H1 (cell line): ENCODE measurements around the gene ABHD12. TPM values are rescaled to one million over a fixed set of nuclear protein-coding genes. Genes with fewer than 3 reads are reported as not detected.

ENCODE experiments used
- CTCF ChIA-PET: fragments of 300-600 bp; sonication (Branson Sonifier 250); formaldehyde crosslinking; loops from one replicate; lab custom pipeline; 2021; ENCODE audit not compliant: partially characterized antibody; lab: Charles Lee
- POLR2A ChIA-PET: fragments of 300-600 bp; sonication (Branson Sonifier 250); formaldehyde crosslinking; loops from one replicate; lab custom pipeline; 2021; ENCODE audit warnings: inconsistent platforms; ENCODE audit not compliant: partially characterized antibody; lab: Charles Lee
- DNase-seq, 2 experiments: peaks; one replicate each; pipeline versions ENCODE4 v3.0.0 to v3.0.0-alpha.2; 2010 to 2022; ENCODE audit warnings: low spot score in 2 of 2, low read depth in 1 of 2, mixed read lengths in 1 of 2
- FAIRE-seq: peaks from 2 replicates; lab custom pipeline; 2011; peaks lifted over from hg19 to GRCh38; lab: Jason Lieb, UNC
- H2AFZ ChIP-seq: 2 replicates; pipeline ENCODE4 v1.8.1; 2012; ENCODE audit warnings: low read length, inconsistent platforms
- H2AK5ac ChIP-seq: 2 replicates; pipeline ENCODE4 v1.6.1; 2013; ENCODE audit warnings: low read depth, low read length
- H2BK120ac ChIP-seq: replicated peaks from 2 replicates; pipeline ENCODE3; 2013; ENCODE audit warnings: low read depth, low read length, inconsistent platforms
- H2BK12ac ChIP-seq: 2 replicates; pipeline ENCODE4 v1.6.1; 2013; ENCODE audit warnings: low read depth, low read length
- H2BK15ac ChIP-seq: 2 replicates; pipeline ENCODE4 v1.6.1; 2013; ENCODE audit warnings: low read length
- H2BK20ac ChIP-seq: 2 replicates; pipeline ENCODE4 v1.6.1; 2013; ENCODE audit warnings: low read length
- H2BK5ac ChIP-seq: 2 replicates; pipeline ENCODE4 v1.6.1; 2013; ENCODE audit warnings: low read depth, low read length
- H3K14ac ChIP-seq: 2 replicates; pipeline ENCODE4 v1.6.1; 2013; ENCODE audit warnings: inconsistent platforms; ENCODE audit not compliant: insufficient read length
- H3K18ac ChIP-seq: 2 replicates; pipeline ENCODE4 v1.6.1; 2013; ENCODE audit warnings: low read length; ENCODE audit errors: extremely low read depth
- H3K23ac ChIP-seq: 2 replicates; pipeline ENCODE4 v1.6.1; 2013; ENCODE audit warnings: inconsistent platforms; ENCODE audit not compliant: insufficient read length
- H3K23me2 ChIP-seq: 2 replicates; pipeline ENCODE4 v1.6.1; 2013; ENCODE audit warnings: low read depth, low read length
- H3K27ac ChIP-seq: 2 replicates; pipeline ENCODE4 v1.6.1; 2011; ENCODE audit warnings: low read depth, low read length, inconsistent platforms
- H3K27me3 ChIP-seq, 4 experiments: replicated peaks in 1 of 4; 1 replicate in 1 of 4; 2 replicates in 3 of 4; pipeline versions ENCODE4 v1.6.1 to v1.8.1; 2011 to 2013; ENCODE audit warnings: low read length in 3 of 4, mild to moderate bottlenecking in 3 of 4, inconsistent platforms in 2 of 4, mixed read lengths in 2 of 4, moderate library complexity in 1 of 4; ENCODE audit not compliant: control insufficient read depth in 3 of 4, insufficient read depth in 3 of 4; ENCODE audit errors: extremely low read depth in 1 of 4
- H3K36me3 ChIP-seq, 4 experiments: 2 replicates each; pipeline versions ENCODE4 v1.6.1 to v1.8.1; 2011 to 2013; ENCODE audit warnings: mild to moderate bottlenecking in 4 of 4, low read length in 3 of 4, moderate library complexity in 2 of 4, control low read depth in 1 of 4, inconsistent platforms in 1 of 4; ENCODE audit not compliant: insufficient read depth in 4 of 4, control insufficient read depth in 2 of 4
- H3K4ac ChIP-seq: replicated peaks from 2 replicates; pipeline ENCODE3; 2013; ENCODE audit warnings: low read length, low read depth, mixed read lengths, inconsistent platforms; ENCODE audit not compliant: insufficient read length
- H3K4me1 ChIP-seq, 4 experiments: replicated peaks in 1 of 4; 1 replicate in 1 of 4; 2 replicates in 3 of 4; pipeline versions ENCODE4 v1.6.1 to v1.8.1; 2011 to 2013; ENCODE audit warnings: low read length in 3 of 4, inconsistent platforms in 2 of 4, mixed read lengths in 1 of 4; ENCODE audit not compliant: insufficient read depth in 4 of 4, control insufficient read depth in 3 of 4
- H3K4me2 ChIP-seq, 2 experiments: 2 replicates each; pipeline versions ENCODE4 v1.6.1 to v1.8.1; 2011 to 2013; ENCODE audit warnings: low read depth in 2 of 2, low read length in 2 of 2, control low read depth in 1 of 2, inconsistent platforms in 1 of 2, mild to moderate bottlenecking in 1 of 2; ENCODE audit not compliant: insufficient read depth in 1 of 2
- H3K4me3 ChIP-seq, 4 experiments: fragments of 200-600, 300-600 bp in 1 of 4; sonication (generic), shearing (Covaris generic), sonication (Bioruptor Twin) in 1 of 4; 2 replicates each; pipeline versions ENCODE4 v1.5.1 to v1.8.1; 2011 to 2016; ENCODE audit warnings: low read length in 4 of 4, low read depth in 3 of 4, control low read depth in 2 of 4, inconsistent platforms in 2 of 4, mild to moderate bottlenecking in 2 of 4, mixed read lengths in 1 of 4, moderate library complexity in 1 of 4; ENCODE audit not compliant: insufficient read depth in 2 of 4; ENCODE audit errors: extremely low read depth in 1 of 4
- H3K56ac ChIP-seq: replicated peaks from 2 replicates; pipeline ENCODE3; 2013; ENCODE audit warnings: low read depth, mild to moderate bottlenecking, mixed read lengths, low read length, inconsistent platforms; ENCODE audit not compliant: insufficient read length
- H3K79me1 ChIP-seq: 2 replicates; pipeline ENCODE4 v1.6.1; 2013; ENCODE audit warnings: low read depth, low read length, control low read depth
- H3K79me2 ChIP-seq, 2 experiments: 2 replicates each; pipeline versions ENCODE4 v1.6.1 to v1.8.1; 2012 to 2013; ENCODE audit warnings: low read length in 2 of 2, mild to moderate bottlenecking in 2 of 2, inconsistent platforms in 1 of 2; ENCODE audit not compliant: insufficient read depth in 2 of 2, control insufficient read depth in 1 of 2
- H3K9ac ChIP-seq, 4 experiments: replicated peaks in 1 of 4; 1 replicate in 1 of 4; 2 replicates in 3 of 4; pipeline versions ENCODE4 v1.6.1 to v1.8.1; 2011 to 2013; ENCODE audit warnings: low read depth in 3 of 4, low read length in 3 of 4, control low read depth in 2 of 4, mild to moderate bottlenecking in 2 of 4, moderate library complexity in 2 of 4, inconsistent platforms in 1 of 4; ENCODE audit errors: extremely low read depth in 1 of 4
- H3K9me3 ChIP-seq, 2 experiments: 2 replicates each; pipeline versions ENCODE4 v1.6.1 to v1.8.1; 2012 to 2013; ENCODE audit warnings: mild to moderate bottlenecking in 2 of 2, moderate library complexity in 2 of 2, control low read depth in 1 of 2, inconsistent platforms in 1 of 2, low read depth in 1 of 2, low read length in 1 of 2, mixed read lengths in 1 of 2; ENCODE audit not compliant: insufficient read depth in 2 of 2
- H4K20me1 ChIP-seq, 2 experiments: replicated peaks in 1 of 2; 2 replicates each; pipeline versions ENCODE3 to v1.8.1; 2011 to 2013; ENCODE audit warnings: inconsistent platforms in 2 of 2, low read length in 2 of 2, mild to moderate bottlenecking in 1 of 2; ENCODE audit not compliant: insufficient read depth in 2 of 2, control insufficient read depth in 1 of 2
- H4K5ac ChIP-seq: 2 replicates; pipeline ENCODE4 v1.6.1; 2013; ENCODE audit warnings: low read length, low read depth, mixed read lengths, inconsistent platforms; ENCODE audit not compliant: insufficient read length
- H4K8ac ChIP-seq: 2 replicates; pipeline ENCODE4 v1.8.0; 2013; ENCODE audit warnings: mild to moderate bottlenecking, moderate library complexity, low read length, inconsistent platforms; ENCODE audit not compliant: insufficient read depth; ENCODE audit errors: extremely low read depth
- H4K91ac ChIP-seq: replicated peaks from 2 replicates; pipeline ENCODE3; 2013; ENCODE audit warnings: low read length, mixed read lengths, inconsistent platforms; ENCODE audit not compliant: insufficient read length
- CBX8 ChIP-seq: fragments of 300-800, 300-1000 bp; sonication (generic); IDR thresholded peaks from 2 replicates; pipeline ENCODE4 v1.7.1; 2016; ENCODE audit warnings: low read depth, low read length, borderline replicate concordance
- CREB1 ChIP-seq: IDR thresholded peaks from 2 replicates; pipeline ENCODE4 v1.6.1; 2012; ENCODE audit warnings: inconsistent platforms
- CTBP2 ChIP-seq: IDR thresholded peaks from 2 replicates; pipeline ENCODE4 v1.7.0; 2011; ENCODE audit warnings: borderline replicate concordance, mild to moderate bottlenecking, moderate library complexity, mixed read lengths, low read length; ENCODE audit not compliant: insufficient read depth, insufficient read length
- SIN3A ChIP-seq, 2 experiments: IDR thresholded peaks in 1 of 2; conservative IDR thresholded peaks in 1 of 2; 2 replicates each; pipeline ENCODE4 v1.6.1; 2011 to 2012; ENCODE audit warnings: low read length in 2 of 2, improper control_type of control experiment in 1 of 2, low read depth in 1 of 2, mild to moderate bottlenecking in 1 of 2
- SP1 ChIP-seq: IDR thresholded peaks from 2 replicates; pipeline ENCODE4 v1.6.1; 2011; ENCODE audit warnings: low read depth, low read length
- TEAD4 ChIP-seq: IDR thresholded peaks from 2 replicates; pipeline ENCODE4 v1.6.1; 2012; ENCODE audit warnings: low read depth, low read length, inconsistent platforms, mixed read lengths
- whole genome bisulfite sequencing, 2 experiments: shearing (Covaris generic) in 1 of 2; methylation state at CpG; one replicate each; pipeline versions ENCODE4 v1.1.6 to v1.1.7; 2013 to 2015; ENCODE audit warnings: low lambda C conversion rate in 2 of 2, mixed read lengths in 2 of 2, inconsistent platforms in 1 of 2, low coverage in 1 of 2, missing lambda C conversion rate in 1 of 2; ENCODE audit not compliant: insufficient replicate concordance in 2 of 2, insufficient coverage in 1 of 2, insufficient read length in 1 of 2; ENCODE audit errors: extremely low coverage in 1 of 2, missing lambda C conversion rate in 1 of 2; 5-methylcytosine and 5-hydroxymethylcytosine counted together
- polyA plus RNA-seq, 7 experiments: library from polyadenylated mRNA; depleted of rRNA in 3 of 7; stranded (reverse) in 5 of 7; unstranded in 2 of 7; fragments of >200 nt in 5 of 7; fragments of 200-250 nt in 2 of 7; gene quantifications; 1 replicate in 5 of 7; 2 replicates in 1 of 7; 4 replicates in 1 of 7; pipeline versions ENCODE4 v1.2.1 to v1.2.3, GENCODE V29; 2011 to 2013; ENCODE audit warnings: missing spikeins in 2 of 7, mixed read lengths in 2 of 7
- total RNA-seq: library from RNA; stranded (reverse); fragmentation: NEBNext Ultra II Directional; extraction: Animal tissue kit (Norgen Biotek cat#: 25700); gene quantifications from 2 replicates; pipeline ENCODE4 v1.2.1, GENCODE V29; 2021

The ABHD12 gene
- total and polyA plus RNA-seq, 2 of the 8 experiments (the other 6 are each of a cell fraction or from before 2014, with no cell fraction given) = 31.3 to 59.5 TPM

DNA sequence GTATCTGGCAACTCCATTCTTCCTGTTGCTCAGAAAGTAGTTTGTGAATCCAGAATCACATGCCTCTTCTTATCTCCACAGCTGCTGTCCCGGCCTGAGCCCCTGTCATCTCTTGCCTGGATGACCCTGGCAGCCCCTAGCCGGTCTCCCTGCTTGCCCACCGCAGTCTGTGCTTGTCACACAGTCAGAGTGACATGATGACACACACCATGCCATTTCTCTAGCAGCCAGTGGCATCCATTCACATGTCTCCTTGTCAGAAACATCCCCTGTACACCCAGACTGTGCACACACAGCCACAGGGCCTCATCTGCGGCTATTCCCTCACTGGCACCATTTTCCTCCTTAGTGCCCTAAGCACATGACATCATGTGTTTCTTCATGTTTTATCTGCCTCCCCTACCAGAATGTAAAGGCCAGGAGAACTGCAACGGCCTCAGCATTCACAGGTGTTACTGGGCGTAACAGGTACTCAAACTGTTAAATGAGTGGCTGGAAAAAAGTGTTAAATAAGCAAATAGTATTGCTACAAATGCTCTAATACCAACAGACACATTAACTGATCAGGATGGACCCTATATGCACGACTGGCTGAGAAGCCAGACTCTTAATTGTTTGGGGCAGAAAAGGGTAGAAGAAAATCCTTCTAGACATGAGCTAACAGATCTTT lies 9.6 kb downstream of the ABHD12 start:
- H3K56ac ChIP-seq = no peak overlapping the region
- no peaks in the 10 kb centered on the region for H3K27me3 ChIP-seq
- no peak overlapping the region for H2AK5ac ChIP-seq
- H3K23ac ChIP-seq = no peak overlapping the region
- H2BK20ac ChIP-seq = no peak overlapping the region
- no peak overlapping the region for H2BK120ac ChIP-seq
- H3K79me1 ChIP-seq = peaks cover 34% of the 10 kb centered on the region
- H3K36me3 ChIP-seq = peaks cover 0 to 3% (median 1%) of the 10 kb centered on the region in 4 experiments; a peak in 2 of 8 replicates
- H3K4me2 ChIP-seq = no peak overlapping the region
- no peak overlapping the region for H4K8ac ChIP-seq
- FAIRE-seq (no peak), DNase-seq (no peak)
- no peak for TF ChIP-seq CBX8
- TF ChIP-seq TEAD4 = no peak
- no peak for TF ChIP-seq SP1
- no peak for TF ChIP-seq CTBP2
- TF ChIP-seq SIN3A (conservative IDR thresholded peaks at IDR 0.05 in 1 of 2, IDR thresholded peaks at IDR 0.05 in 1 of 2; ENCODE audit: low read depth in 1 of 2, low read length in 2 of 2) = no peak
- no peak for TF ChIP-seq CREB1
- WGBS, 2 experiments = 95% methylated on average over 7 of the region's 7 CpGs; no CpG with 5 or more reads in 1 of the 2 experiments
- no peak overlapping the region for H3K4ac ChIP-seq
- H3K9ac ChIP-seq = no peak overlapping the region
- peaks cover 17 to 91% of the 10 kb centered on the region in 2 experiments for H3K79me2 ChIP-seq
- no peak overlapping the region for H2AFZ ChIP-seq
- no peaks in the 10 kb centered on the region for H3K4me1 ChIP-seq
- H4K91ac ChIP-seq = no peak overlapping the region
- H3K18ac ChIP-seq = no peak overlapping the region
- H3K14ac ChIP-seq = no peak overlapping the region
- ChIA-PET CTCF (no interaction called here), POLR2A (interaction anchor here (0.7 to 1.0 kb wide), 2 partner anchors 28 to 203 kb away, joined by 3 to 4 read pairs; no protein-coding TSS in a partner anchor)
- H2BK12ac ChIP-seq = no peak overlapping the region
- no peaks in the 10 kb centered on the region; the same call in 1 of the 2 replicates for H3K23me2 ChIP-seq
- peaks cover 2 to 33% of the 10 kb centered on the region in 2 experiments for H4K20me1 ChIP-seq
- H2BK5ac ChIP-seq = peak overlapping the region; percentile 37; the same call in 1 of the 2 replicates
- no peak overlapping the region for H3K4me3 ChIP-seq
- no peak overlapping the region for H2BK15ac ChIP-seq
- H3K27ac ChIP-seq = no peak overlapping the region
- no peak overlapping the region for H4K5ac ChIP-seq
- no peaks in the 10 kb centered on the region for H3K9me3 ChIP-seq
